HG03558 (cell line): ENCODE measurements around the gene BHLHE23.

ENCODE experiments used
- ATAC-seq: cut with Tn5 transposase; IDR thresholded peaks from one replicate; pipeline ENCODE4 v1.9.1; 2021; ENCODE audit warnings: moderate number of reproducible peaks; ENCODE audit not compliant: unreplicated experiment; ENCODE audit errors: extremely low read depth

The BHLHE23 gene

DNA sequence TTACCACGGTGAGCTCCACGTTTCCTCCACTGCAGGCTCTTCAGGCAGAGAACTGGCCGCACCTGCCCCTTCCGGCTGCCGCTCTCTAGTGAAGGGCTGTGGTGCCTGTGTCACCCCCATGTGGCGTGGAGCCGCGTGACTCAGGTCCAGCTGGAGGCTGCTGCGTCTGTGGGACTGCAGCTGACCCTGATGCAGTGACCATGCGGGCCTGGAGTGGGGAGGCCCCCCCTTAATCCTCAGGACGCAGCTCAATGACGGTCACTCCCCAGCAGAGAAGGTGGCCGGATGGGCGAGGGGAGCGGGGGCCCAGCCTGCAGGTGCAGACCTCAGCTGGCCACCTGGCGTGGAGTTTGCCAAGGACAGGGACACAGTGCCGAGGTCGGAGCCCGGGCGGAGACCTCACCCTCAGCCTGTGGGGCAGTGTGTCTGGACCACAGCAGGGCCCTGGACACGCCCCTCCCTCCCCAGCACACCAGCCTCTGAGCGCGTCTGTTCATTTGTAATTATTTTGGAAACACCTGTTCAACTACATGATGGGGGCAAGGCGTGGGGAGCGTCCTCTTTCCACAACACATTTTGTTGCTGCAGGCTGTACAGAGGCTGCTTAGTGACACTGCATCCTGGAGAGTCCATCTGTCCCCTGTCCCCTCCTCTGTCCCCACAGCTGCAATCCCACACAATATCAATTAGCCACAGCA lies 10.7 kb downstream of the BHLHE23 start:
- ATAC-seq, result no peak

DNA sequence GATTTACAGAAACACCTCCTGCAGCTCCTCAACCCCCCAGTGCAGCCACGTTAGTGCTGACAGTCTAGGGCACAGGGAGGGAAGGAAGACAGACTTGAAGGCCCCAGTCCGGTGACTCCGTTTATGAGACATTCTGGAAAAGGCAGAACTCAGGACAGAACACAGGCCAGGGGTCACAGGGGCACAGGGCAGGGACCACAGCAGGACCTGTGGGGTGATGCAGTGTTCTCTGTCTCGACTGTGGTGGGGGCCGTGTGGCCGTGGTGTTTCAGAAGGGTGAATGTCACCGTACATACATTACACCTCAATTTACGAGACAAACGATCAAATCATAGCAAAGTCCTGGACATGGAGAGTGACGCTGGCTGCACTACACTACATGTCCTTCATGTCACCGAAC lies 11.3 kb downstream of the BHLHE23 start:
- ATAC-seq, result no peak

DNA sequence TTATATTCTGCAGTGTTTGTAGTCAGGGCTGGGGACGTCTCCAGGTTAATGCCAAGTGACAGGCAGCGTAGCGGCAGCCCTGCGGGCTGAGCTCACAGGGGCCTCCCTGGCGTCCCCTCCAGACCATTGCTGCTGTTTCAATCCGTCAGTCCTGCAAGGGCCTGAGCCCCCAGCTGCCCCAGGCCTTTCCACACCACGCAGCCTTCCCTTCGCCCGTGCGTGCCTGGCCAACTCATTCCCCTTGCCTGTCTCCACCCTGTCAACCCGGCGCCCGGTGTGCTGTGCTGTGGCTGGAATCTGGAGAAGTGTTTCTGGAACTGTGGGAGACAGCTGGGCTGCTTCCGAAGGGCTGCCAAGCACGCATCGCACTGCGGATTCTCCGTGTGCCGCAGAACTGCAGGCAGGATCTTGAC lies 11.9 kb downstream of the BHLHE23 start:
- ATAC-seq, result no peak

DNA sequence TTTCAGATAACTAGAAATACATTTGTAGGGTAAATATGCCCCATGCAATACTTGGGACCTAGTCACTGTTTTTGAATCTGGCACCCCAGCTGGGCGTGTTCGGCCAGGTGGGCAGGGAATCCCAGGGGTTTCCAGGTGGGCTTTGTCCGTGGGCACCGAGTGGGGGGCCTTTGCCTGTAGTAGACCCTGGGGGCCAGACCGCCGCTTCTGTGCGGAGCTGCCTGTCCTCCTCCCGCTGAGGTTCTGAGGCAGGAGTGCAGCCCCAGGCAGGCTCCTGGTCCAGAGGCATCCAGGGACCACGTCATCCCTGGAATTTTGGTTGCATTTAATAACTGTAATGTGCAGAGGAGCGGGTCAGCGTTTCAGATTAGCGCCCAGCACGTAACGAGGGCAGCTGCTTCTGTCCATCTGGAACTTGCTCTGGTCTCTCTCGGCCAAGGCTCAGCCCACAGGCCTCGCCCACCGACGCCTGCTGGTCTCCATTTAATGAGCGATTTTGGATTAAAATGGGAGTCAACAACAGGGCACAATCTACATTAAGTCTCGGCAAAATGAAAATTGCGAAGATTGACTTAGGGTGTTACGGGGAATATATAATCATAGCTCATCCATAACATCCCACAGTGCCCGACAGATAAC lies 12.8 kb downstream of the BHLHE23 start:
- ATAC-seq, result no peak

DNA sequence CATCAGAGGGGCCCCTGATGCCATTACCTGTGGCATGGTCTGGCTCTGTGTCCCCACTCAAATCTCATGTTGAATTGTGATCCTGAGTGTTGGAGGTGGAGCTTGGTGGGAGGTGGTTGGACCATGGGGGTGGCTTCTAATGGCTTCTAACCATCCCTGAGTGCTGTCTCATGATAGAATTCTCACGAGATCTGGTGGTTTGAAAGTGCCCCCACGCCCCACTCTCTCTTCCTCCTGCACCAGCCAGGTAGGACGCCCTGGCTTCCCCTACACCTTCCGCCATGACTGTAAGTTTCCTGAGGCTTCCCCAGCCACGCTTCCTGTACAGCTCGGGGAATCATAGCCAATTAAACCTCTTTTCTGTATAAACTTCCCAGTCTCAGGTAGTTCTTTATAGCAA lies 14.9 kb downstream of the BHLHE23 start:
- no peak for ATAC-seq

DNA sequence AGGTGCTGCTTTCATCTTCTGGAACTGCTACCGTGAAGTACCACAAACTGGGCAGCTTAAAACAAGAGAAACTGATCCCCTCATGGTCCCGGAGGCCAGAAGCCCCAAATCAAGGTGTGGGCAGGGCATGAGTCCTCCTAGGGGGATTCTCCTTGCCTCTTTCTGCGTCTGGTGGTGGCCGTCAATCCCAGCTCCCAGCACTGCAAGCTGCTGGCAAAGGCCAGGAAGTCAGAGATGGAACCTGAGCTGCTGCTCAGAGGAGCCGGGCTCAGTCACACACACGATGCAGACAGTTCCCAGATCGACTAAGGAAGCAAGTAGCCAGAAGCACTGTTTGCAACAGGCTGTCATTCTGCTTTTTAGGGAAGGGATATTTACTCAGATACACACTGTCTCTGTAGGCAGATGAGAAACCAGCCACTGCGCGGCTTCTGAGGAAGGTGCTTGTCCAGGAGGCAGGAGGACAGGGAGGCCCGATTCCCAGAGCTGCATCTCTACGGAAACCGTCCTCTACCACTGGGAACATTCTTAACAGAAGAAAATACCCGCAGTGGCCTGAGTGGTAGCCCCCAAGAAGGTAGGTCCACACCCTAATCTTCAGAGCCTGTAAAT lies 15.5 kb downstream of the BHLHE23 start:
- no peak for ATAC-seq

DNA sequence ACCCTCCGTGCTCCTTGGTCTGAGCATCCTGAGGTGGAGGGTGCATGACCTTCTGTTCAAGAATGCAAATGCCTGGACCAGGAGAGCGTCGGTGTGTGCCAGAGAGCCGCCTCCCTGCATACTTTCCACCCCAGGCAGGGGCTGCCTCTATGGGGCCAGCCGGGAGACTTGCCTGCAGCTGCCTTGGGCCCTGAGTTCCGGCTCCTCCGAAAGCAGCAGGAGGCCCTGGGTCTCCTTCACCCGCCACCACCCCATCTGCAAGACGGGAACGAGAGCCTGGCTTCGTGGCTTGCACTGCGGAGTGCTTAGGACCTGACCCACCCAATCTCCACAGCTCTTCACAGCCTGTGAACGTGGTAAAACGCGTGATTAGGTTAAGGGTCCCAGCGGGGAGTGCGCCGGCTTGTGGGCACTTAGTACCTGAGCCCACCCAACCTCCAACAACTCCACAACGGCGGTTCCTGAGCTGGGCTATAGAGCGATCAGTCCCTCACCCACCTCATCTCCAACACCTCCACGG lies 16.4 kb downstream of the BHLHE23 start:
- ATAC-seq, result no peak

DNA sequence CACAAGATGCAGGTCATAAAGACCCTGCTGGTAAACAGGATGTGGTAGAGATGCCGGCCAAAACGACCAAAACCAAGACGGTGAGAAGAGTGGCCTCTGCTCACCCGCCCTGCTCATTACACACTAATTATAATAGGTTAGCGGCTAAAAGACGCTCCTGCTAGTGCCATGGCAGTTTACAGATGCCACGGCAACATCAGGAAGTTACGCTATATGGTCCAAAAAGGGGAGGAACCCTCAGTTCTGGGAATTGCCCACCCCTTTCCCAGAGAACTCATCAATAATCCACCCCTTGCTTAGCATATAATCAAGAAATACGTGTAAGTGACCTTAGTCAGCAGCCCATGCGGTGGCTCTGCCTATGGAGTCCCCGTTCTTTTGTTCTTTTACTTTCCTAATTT lies 17.6 kb downstream of the BHLHE23 start:
- ATAC-seq, result no peak

DNA sequence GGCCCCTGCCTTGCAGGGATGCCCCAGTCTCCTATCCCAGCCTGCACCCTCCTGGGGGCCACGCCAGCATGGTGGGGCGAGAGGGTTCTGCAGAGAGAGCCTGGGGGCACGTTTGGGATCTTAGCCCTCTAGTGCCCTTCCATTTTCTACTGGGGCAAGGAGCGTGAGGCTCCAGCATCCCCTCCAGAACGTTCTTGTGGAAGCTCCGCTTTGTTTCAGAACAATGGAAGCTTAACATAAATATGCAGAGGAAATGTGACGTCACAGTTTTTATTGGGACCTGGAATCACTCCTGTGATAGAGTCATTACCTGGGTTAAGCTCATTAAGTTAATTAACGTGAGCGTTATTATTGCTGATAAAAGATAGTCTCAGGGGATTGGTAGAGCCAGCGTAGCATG lies 19.6 kb downstream of the BHLHE23 start:
- no peak for ATAC-seq

DNA sequence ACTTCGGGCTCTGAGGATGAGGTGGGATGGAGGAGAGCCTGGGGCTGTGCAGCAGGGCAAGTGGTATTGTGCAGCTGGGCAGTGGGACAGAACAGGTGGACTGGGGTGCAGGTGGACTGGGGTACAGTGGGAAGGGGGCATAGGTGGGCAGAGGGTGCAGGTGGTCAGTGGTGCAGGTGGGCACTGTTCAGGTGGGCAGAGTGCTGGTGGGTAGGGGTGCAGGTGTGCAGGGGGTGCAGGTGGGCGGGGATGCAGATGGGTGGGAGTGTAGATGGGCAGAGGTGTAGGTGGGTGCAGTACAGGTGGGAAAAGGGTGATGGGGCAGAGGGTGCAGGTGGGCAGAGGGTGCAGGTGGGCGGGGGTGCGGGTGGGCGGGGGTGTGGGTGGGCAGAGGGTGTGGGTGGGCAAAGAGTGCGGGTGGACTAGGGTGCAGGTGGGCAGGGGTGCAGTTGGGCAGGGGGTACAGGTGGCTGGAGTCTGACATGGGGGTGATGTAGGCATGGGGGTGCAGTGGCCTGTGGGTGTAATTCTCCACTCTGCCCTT lies 20.4 kb downstream of the BHLHE23 start:
- ATAC-seq, result no peak

DNA sequence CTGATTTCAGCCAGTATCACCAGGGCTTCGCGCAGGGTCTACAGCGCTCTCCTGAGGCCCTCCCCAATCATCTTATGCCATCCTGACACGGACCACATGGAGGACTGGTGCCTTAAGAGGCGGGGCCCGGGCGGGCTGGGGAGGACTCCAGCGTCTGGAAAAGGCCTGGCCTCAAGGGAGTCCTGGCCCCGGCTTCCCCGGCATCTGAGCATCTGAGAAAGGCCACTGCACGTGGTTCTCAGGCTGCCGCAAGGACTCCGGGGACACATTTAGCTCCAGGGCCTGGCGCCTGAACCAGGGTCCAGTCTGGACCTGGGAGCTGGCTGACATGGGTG lies 21.4 kb downstream of the BHLHE23 start:
- ATAC-seq, result no peak

DNA sequence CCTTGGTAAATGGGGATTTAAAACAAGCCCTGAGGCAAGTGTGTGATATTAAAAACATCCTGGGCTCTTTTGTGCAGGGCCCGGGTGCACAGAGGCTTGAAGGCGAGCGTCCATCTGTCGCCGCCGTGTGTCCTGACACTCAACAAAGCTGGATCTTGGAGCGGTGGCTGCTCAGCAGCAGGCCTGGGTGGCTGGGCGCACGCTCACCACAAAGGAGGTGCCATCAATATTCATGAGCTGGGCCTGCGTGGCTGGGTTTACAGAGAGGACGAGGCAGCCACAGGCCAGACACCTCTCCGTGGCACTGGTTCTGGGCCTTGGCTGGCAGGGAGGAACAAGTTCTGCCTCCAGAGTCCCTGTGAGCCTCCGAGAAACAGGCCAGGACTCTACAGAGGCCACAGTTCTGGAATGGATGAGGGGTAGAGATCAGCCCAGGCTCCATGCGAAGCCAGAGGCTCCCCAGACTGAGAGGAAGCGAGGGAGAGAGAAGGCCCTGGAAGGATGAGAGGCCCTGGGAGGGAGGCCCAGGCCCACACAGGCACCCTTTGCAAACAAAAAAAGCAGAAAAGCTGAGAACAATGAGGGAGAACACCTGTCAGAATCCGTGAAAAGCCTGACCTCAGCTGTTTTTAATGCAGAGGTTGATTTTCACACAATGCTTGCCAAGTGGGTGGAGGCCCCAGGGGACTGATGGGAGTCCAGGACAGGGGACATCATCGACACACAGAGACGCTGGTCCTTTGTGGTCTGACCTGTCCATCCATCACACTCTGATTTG lies 21.9 kb downstream of the BHLHE23 start:
- ATAC-seq, result no peak

DNA sequence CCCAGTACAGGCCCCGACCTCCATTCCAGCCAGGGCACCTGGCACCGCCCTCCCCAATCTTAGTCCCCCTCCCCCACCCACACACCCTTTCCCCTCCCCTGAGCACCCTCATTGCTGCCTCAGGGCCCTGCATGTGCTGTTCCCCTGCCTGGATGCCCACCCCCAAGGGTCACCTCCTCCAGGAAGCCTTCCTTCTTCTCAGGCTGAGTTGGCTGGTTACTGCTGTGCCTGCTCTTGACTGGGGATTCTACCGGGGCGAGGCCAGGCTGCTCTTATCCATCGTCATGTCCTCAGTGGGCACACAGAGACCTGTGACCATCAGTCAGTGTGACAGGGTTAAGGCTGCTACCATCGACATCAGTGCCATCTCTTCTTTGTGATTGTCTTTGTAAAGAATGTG lies 23.6 kb downstream of the BHLHE23 start:
- no peak for ATAC-seq

DNA sequence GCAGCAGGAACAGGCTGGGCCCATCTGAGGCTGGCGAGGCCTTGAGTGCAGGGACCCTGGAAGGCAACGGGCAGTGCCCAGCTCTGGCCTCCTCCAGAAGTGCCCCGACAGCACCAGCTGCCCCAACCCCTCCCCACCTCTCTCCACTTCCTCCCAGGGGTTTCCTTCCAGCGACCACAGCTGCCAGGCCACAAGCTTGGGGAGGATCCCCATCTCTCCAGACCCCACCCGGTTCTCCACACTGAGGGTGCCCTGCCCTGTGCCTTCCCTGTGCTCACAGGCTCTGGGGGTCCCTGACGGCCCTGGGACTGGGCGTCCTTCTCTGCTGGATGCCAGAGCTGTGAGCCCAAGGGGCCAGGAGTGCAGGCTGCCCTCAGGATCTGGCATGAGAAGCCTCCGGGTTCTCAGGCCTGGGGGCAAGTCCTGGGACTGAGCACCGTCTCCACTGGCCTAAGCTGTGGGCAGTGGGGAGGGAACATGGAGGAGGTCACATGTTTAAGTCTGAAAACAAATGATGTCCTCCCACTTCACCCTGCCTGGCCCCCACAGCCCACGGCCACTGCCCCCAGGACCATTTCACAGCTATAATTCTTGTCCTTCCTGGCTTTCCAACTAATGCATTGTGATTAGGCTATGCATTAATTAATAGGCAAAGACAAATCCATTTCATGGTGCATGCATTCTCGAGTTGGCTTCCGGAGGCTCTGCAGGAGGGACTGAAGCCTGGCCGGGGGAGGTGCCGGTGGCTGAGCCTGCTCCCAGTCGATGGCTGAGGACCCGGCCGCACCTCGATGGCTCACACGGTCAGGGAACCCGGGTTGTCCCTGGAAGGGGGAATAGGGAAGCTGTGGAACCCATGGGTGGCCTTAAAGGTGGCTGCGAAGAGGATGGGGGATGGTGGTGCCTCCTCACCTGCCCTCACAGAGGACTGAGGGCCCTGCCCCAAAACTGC lies 24.4 kb downstream of the BHLHE23 start:
- ATAC-seq, result no peak

DNA sequence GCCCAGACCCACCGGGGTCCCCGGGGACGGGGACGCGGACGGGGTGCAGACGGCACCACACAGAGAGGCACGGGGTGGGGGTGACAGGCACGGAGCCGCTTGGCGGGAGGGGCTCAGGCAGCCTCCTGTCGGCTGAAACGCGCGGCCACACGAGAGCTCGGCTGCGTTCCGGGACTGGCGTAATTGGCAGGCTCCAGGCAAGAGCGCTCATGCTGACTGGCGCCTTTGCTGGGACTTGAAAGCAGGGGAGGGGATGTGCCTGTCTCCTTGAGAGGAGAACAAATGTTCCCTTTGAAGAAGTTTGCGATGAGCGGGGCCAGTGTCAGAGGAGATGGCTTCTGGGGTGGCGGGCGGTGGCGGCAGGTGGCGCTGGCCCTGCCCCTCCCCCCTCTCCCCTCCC lies 25.8 kb downstream of the BHLHE23 start:
- ATAC-seq, result no peak

DNA sequence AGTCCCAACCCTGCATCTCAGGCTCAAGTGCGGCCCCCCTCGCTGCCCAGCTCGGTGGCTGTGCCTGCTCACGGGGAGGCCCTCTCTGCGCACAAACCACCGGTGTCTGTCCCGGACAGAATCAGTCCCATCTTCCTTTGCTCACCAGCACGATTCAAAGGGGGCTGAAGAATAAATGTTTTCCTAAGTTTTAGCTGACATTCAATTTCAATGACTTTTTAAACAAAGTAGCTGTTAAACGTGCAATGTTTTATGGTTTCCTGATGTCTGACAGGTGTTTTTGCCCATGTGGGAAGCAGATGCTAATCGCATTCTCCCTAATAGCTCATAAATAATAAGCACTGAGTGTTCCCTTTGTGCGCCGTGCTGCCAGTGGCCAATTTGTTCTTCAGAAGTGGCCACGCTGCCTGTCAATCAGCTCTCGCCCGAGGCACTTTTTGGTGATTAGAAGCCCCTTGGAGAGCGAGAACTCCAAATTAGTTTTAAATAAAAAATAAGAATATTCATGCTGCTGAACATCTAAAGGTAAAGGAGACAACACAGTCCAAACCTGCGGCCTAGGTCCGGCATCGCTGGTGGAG lies 26.3 kb downstream of the BHLHE23 start:
- ATAC-seq, result no peak

DNA sequence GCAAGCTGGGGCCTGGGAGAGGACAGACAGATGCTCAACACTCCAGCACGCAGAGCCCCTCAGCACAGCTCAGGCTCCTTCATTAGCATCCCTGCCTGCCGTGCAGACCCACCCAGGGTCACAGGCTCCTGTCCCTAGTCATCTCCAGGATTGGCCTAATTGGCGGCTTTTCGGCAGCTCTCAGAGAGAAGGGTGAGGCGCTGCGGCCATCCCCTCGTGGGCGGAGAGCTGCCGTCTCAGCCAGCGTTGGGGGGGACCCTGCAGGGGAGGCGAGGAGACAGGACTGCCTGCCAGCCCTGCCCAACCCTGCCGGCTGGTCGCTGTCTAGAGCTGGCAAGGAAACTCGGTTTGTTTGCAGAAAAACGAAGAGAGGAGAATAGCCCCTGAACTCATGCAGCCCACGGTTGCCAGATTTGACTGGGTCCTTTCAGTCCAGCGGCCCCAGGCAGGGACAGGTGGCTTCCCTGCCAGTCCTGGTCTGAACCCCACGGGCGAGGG lies 26.8 kb downstream of the BHLHE23 start:
- no peak for ATAC-seq

DNA sequence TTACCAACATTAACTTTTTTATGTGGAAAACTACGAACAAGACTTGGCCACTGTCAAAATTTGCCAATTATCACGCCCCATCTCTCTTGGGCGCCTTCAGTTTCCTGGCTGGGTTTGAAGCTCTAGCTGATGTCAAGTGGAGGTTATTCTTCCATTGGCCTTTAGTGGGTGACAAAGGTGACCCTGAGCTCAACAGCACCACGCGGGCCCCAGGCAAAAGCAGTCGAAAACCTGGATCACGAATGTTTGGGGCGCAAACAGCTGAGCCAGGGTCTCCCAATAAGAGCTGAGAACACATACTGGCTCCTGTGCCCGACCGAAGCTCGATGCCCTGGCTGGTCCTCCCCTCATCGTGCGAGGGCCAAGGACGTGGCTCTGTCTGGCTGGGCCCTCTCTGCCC lies 27.5 kb downstream of the BHLHE23 start:
- ATAC-seq, result no peak

DNA sequence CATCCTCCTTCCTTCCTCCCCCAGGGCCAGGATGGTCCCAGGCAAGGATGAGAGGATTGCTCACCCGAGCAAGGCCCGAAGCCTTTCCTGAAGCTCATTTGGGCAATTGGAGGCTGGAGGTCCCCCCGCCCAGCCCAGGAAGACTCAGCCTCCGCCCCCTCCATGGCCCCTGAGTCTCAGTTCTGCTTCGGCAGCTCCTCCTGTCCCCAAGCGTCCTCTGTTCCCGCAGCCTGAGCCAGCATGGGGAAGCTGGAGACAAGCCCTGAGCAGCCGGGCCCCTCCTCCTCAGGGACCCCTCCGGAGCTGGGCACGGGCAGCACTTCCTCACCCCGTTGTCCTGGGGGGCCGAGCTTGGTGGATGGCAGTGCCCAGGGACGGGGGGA lies 28.2 kb downstream of the BHLHE23 start:
- no peak for ATAC-seq
